Measurements from ENCODE around the gene EPN2.

The EPN2 gene

GRCh38 chr17:19242323-19242722 lies 5.2 kb downstream of the EPN2 start:
- no peak for DNase-seq

GRCh38 chr17:19242926-19243325 lies 5.8 kb downstream of the EPN2 start:
- no peak for DNase-seq

- DNase-seq = no peak
Measured at GRCh38 chr17:19243838-19244237, 6.7 kb downstream of the EPN2 start.

GRCh38 chr17:19244357-19244756 lies 7.2 kb downstream of the EPN2 start:
- no peak for DNase-seq

GRCh38 chr17:19244781-19245180 lies 7.6 kb downstream of the EPN2 start:
- DNase-seq = no peak

GRCh38 chr17:19247473-19247872 lies 10.3 kb downstream of the EPN2 start:
- no peak for DNase-seq

- no peak for DNase-seq
Measured at GRCh38 chr17:19248151-19248927, 11.2 kb downstream of the EPN2 start.

GRCh38 chr17:19248928-19249574 lies 11.9 kb downstream of the EPN2 start:
- no peak for DNase-seq

GRCh38 chr17:19249681-19250080 lies 12.5 kb downstream of the EPN2 start:
- DNase-seq = no peak

GRCh38 chr17:19250421-19251173 lies 13.4 kb downstream of the EPN2 start:
- DNase-seq = no peak

GRCh38 chr17:19253112-19253511 lies 15.9 kb downstream of the EPN2 start:
- DNase-seq = no peak

GRCh38 chr17:19254651-19255050 lies 17.5 kb downstream of the EPN2 start:
- no peak for DNase-seq

- no peak for DNase-seq
Measured at GRCh38 chr17:19255279-19255678, 18.1 kb downstream of the EPN2 start.

GRCh38 chr17:19258371-19258770 lies 21.2 kb downstream of the EPN2 start:
- no peak for DNase-seq

GRCh38 chr17:19260958-19261357 lies 23.8 kb downstream of the EPN2 start:
- no peak for DNase-seq

GRCh38 chr17:19261426-19261825 lies 24.3 kb downstream of the EPN2 start:
- no peak for DNase-seq

- DNase-seq = no peak
Measured at GRCh38 chr17:19262650-19263631, 25.8 kb downstream of the EPN2 start.

GRCh38 chr17:19263641-19264051 lies 26.5 kb downstream of the EPN2 start:
- DNase-seq = no peak

GRCh38 chr17:19264268-19264667 lies 27.1 kb downstream of the EPN2 start:
- no peak for DNase-seq

- no peak for DNase-seq
Measured at GRCh38 chr17:19264681-19265080, 27.5 kb downstream of the EPN2 start.

GRCh38 chr17:19265755-19266154 lies 28.6 kb downstream of the EPN2 start:
- DNase-seq = no peak

GRCh38 chr17:19268611-19269010 lies 31.4 kb downstream of the EPN2 start:
- DNase-seq = no peak

- DNase-seq = no peak
Measured at GRCh38 chr17:19269106-19269505, 31.9 kb downstream of the EPN2 start.

Data from right forelimb (tissue), 1 donor.